ENCODE measurements around the gene ALDH3B2.
"Not testable (repeated sequence)": the region's sequence is repeated elsewhere in the genome, so short reads cannot be mapped to it uniquely, and the experiment has no call there.

Gene ALDH3B2

GRCh38 chr11:67698247-67698646 lies 23.8 kb upstream of the ALDH3B2 start:
- Mint-ChIP-seq H3K27me3 (peaks cover 9 to 21% of the 10 kb centered on the region in 2 donors), H3K4me3 (no peak overlapping the region), H3K36me3 (no peaks in the 10 kb centered on the region), H3K4me1 (no peaks in the 10 kb centered on the region), H3K9me3 (peaks cover 4 to 7% of the 10 kb centered on the region in 2 donors), H3K27ac (no peak overlapping the region)
- ATAC-seq (replicated peaks) (peak in 1 of 2 donors; percentile 41), DNase-seq (no peak)

GRCh38 chr11:67697846-67698245 lies 23.4 kb upstream of the ALDH3B2 start:
- H3K36me3 Mint-ChIP-seq: no peaks in the 10 kb centered on the region

GRCh38 chr11:67696998-67697397 lies 22.6 kb upstream of the ALDH3B2 start:
- Mint-ChIP-seq H3K4me3 (no peak overlapping the region), H3K4me1 (no peaks in the 10 kb centered on the region), H3K36me3 (no peaks in the 10 kb centered on the region), H3K27ac (no peak overlapping the region), H3K27me3 (peaks cover 4 to 14% of the 10 kb centered on the region in 2 donors), H3K9me3 (peaks cover 4 to 7% of the 10 kb centered on the region in 2 donors)
- ATAC-seq (replicated peaks): no peak
- no peak for DNase-seq

More at GRCh38 chr11:67697846-67698245, 23.4 kb upstream of the ALDH3B2 start:
- Mint-ChIP-seq H3K4me1 (no peaks in the 10 kb centered on the region), H3K27ac (no peak overlapping the region), H3K27me3 (peaks cover 5 to 17% of the 10 kb centered on the region in 2 donors), H3K9me3 (peaks cover 4 to 7% of the 10 kb centered on the region in 2 donors), H3K4me3 (no peak overlapping the region)
- DNase-seq (no peak), ATAC-seq (replicated peaks) (no peak)

- H3K27me3 Mint-ChIP-seq: peaks cover 4 to 8% of the 10 kb centered on the region in 2 donors
These were observed 21.2 kb upstream of the ALDH3B2 start for GRCh38 chr11:67695606-67696005.

GRCh38 chr11:67694875-67695555 lies 20.6 kb upstream of the ALDH3B2 start:
- Mint-ChIP-seq H3K27me3 (peaks cover 0 to 8% of the 10 kb centered on the region in 2 donors), H3K4me3 (no peak overlapping the region)
- no peak for ATAC-seq (replicated peaks)

More at GRCh38 chr11:67695606-67696005, 21.2 kb upstream of the ALDH3B2 start:
- H3K9me3 Mint-ChIP-seq: peaks cover 4 to 7% of the 10 kb centered on the region in 2 donors
- H3K36me3 Mint-ChIP-seq: no peaks in the 10 kb centered on the region
- no peak for ATAC-seq (replicated peaks)
- H3K4me3 Mint-ChIP-seq: no peak overlapping the region
- no peaks in the 10 kb centered on the region for H3K4me1 Mint-ChIP-seq
- no peak overlapping the region for H3K27ac Mint-ChIP-seq
- DNase-seq: no peak

GRCh38 chr11:67691149-67691548 lies 16.7 kb upstream of the ALDH3B2 start:
- Mint-ChIP-seq H3K27ac (no peak overlapping the region), H3K4me3 (no peak overlapping the region), H3K4me1 (peaks cover 0 to 7% of the 10 kb centered on the region in 2 donors), H3K27me3 (no peaks in the 10 kb centered on the region), H3K9me3 (no peaks in the 10 kb centered on the region), H3K36me3 (no peaks in the 10 kb centered on the region)
- DNase-seq (no peak), ATAC-seq (replicated peaks) (no peak)

More at GRCh38 chr11:67694875-67695555, 20.6 kb upstream of the ALDH3B2 start:
- Mint-ChIP-seq H3K9me3 (peaks cover 0 to 5% of the 10 kb centered on the region in 2 donors), H3K4me1 (no peaks in the 10 kb centered on the region), H3K27ac (no peak overlapping the region), H3K36me3 (no peaks in the 10 kb centered on the region)
- no peak for DNase-seq

- no peaks in the 10 kb centered on the region for H3K9me3 Mint-ChIP-seq
- H3K4me1 Mint-ChIP-seq: peaks cover 2 to 12% of the 10 kb centered on the region in 2 donors
- H3K27ac Mint-ChIP-seq: no peak overlapping the region
- H3K27me3 Mint-ChIP-seq: no peaks in the 10 kb centered on the region
- ATAC-seq (replicated peaks) (no peak), DNase-seq (no peak)
- H3K4me3 Mint-ChIP-seq: no peak overlapping the region
- H3K36me3 Mint-ChIP-seq: no peaks in the 10 kb centered on the region
These were observed 14.8 kb upstream of the ALDH3B2 start for GRCh38 chr11:67689178-67689577.

- Mint-ChIP-seq H3K4me1 (peaks cover 2 to 12% of the 10 kb centered on the region in 2 donors), H3K4me3 (no peak overlapping the region), H3K27me3 (no peaks in the 10 kb centered on the region), H3K36me3 (no peaks in the 10 kb centered on the region), H3K27ac (no peak overlapping the region), H3K9me3 (no peaks in the 10 kb centered on the region)
- no peak for ATAC-seq (replicated peaks)
- no peak for DNase-seq
These were observed 13.6 kb upstream of the ALDH3B2 start for GRCh38 chr11:67687986-67688385.

- not testable (repeated sequence) for H3K9me3 Mint-ChIP-seq; H3K27me3 Mint-ChIP-seq; H3K4me3 Mint-ChIP-seq; H3K36me3 Mint-ChIP-seq; DNase-seq; ATAC-seq (replicated peaks); H3K27ac Mint-ChIP-seq
- peaks cover 2 to 12% of the 10 kb centered on the region in 2 donors for H3K4me1 Mint-ChIP-seq
These were observed 11.4 kb upstream of the ALDH3B2 start for GRCh38 chr11:67685641-67686332.

GRCh38 chr11:67682126-67683034 lies 8.0 kb upstream of the ALDH3B2 start:
- H3K27me3 Mint-ChIP-seq; H3K4me3 Mint-ChIP-seq; H3K36me3 Mint-ChIP-seq; ATAC-seq (replicated peaks); H3K9me3 Mint-ChIP-seq; H3K4me1 Mint-ChIP-seq; DNase-seq; H3K27ac Mint-ChIP-seq: not testable (repeated sequence)

- H3K9me3 Mint-ChIP-seq: peaks cover 2 to 5% of the 10 kb centered on the region in 2 donors
- H3K27me3 Mint-ChIP-seq: peaks cover 0 to 5% of the 10 kb centered on the region in 2 donors
- ATAC-seq (replicated peaks): no peak
- no peak for DNase-seq
- no peak overlapping the region for H3K27ac Mint-ChIP-seq
- H3K36me3 Mint-ChIP-seq: peaks cover 0 to 3% of the 10 kb centered on the region in 2 donors
- H3K4me3 Mint-ChIP-seq: no peak overlapping the region
- H3K4me1 Mint-ChIP-seq: peaks cover 3% of the 10 kb centered on the region in 2 donors
These were observed 6.5 kb upstream of the ALDH3B2 start for GRCh38 chr11:67680696-67681470.

GRCh38 chr11:67675058-67675747 lies 780 bp upstream of the ALDH3B2 start:
- ATAC-seq (replicated peaks): no peak
- DNase-seq: no peak
- Mint-ChIP-seq H3K27me3 (peaks cover 8 to 21% of the 10 kb centered on the region in 2 donors), H3K36me3 (no peaks in the 10 kb centered on the region), H3K9me3 (no peaks in the 10 kb centered on the region), H3K4me1 (peaks cover 0 to 4% of the 10 kb centered on the region in 2 donors), H3K4me3 (no peak overlapping the region), H3K27ac (no peak overlapping the region)

GRCh38 chr11:67673902-67674301 lies 521 bp downstream of the ALDH3B2 start:
- no peak for DNase-seq
- Mint-ChIP-seq H3K4me1 (peaks cover 0 to 4% of the 10 kb centered on the region in 2 donors), H3K27me3 (peaks cover 8 to 21% of the 10 kb centered on the region in 2 donors), H3K36me3 (no peaks in the 10 kb centered on the region), H3K4me3 (no peak overlapping the region), H3K9me3 (no peaks in the 10 kb centered on the region), H3K27ac (no peak overlapping the region)
- ATAC-seq (replicated peaks): no peak

Measured in stimulated activated naive B cell treated with anti-CD40 and anti-IgM and Interleukin-4, amounts not matched to agents 10 μg/mL and 1 μg/mL and 100 μg/mL, for 72 hours (primary cell).